Thoracic aorta (tissue), 2 donors: Measurements from ENCODE around the gene PARD3. TPM values are rescaled to one million over a fixed set of nuclear protein-coding genes. Genes with fewer than 3 reads are reported as not detected.

Experiments used
- ATAC-seq: fragments of 150-250 bp; one replicate; pipeline ENCODE4 v1.8.0; 2017; ENCODE audit warnings: low read depth; ENCODE audit not compliant: insufficient number of reproducible peaks, low FRiP score
- DNase-seq: peaks from one replicate; pipeline ENCODE4 v3.0.0-alpha.2; 2020; ENCODE audit warnings: low spot score
- H3K27ac ChIP-seq, 2 donors: fragments of 200-600 bp; sonication (generic); 1 replicate in 1 of 2; 2 replicates in 1 of 2; pipeline ENCODE4 v1.5.1; 2016; ENCODE audit warnings: mild to moderate bottlenecking in 2 of 2, moderate library complexity in 2 of 2
- H3K27me3 ChIP-seq: fragments of 200-600 bp; sonication (generic); replicated peaks from 2 replicates; pipeline ENCODE4 v1.6.0; 2016; ENCODE audit warnings: mild to moderate bottlenecking; ENCODE audit not compliant: insufficient read depth
- H3K36me3 ChIP-seq: fragments of 200-600 bp; sonication (generic); one replicate; pipeline ENCODE4 v1.5.1; 2016
- H3K4me1 ChIP-seq, 2 donors: fragments of 200-600 bp; sonication (generic); 1 replicate in 1 of 2; 2 replicates in 1 of 2; pipeline versions ENCODE4 v1.5.1 to v1.6.0; 2016; ENCODE audit warnings: low read depth in 2 of 2, mild to moderate bottlenecking in 1 of 2; ENCODE audit not compliant: control insufficient read depth in 1 of 2
- H3K4me3 ChIP-seq: fragments of 200-600 bp; sonication (generic); 2 replicates; pipeline ENCODE4 v1.5.1; 2016; ENCODE audit warnings: mild to moderate bottlenecking
- H3K9me3 ChIP-seq: fragments of 200-600 bp; sonication (generic); 2 replicates; pipeline ENCODE4 v1.5.1; 2016
- CTCF ChIP-seq: fragments of 200-600 bp; sonication (generic); IDR thresholded peaks from one replicate; pipeline ENCODE4 v1.5.1; 2019; ENCODE audit warnings: antibody characterized with exemption
- total RNA-seq, 2 donors: library from RNA; depleted of rRNA; stranded (reverse); fragments of >200 nt; gene quantifications; one replicate each; pipeline versions ENCODE4 v1.1.0 to v1.2.3, GENCODE V29; 2016

PARD3 gene
- total RNA-seq, 2 donors from 2014 or later: 16.7 to 34.5 TPM

DNA sequence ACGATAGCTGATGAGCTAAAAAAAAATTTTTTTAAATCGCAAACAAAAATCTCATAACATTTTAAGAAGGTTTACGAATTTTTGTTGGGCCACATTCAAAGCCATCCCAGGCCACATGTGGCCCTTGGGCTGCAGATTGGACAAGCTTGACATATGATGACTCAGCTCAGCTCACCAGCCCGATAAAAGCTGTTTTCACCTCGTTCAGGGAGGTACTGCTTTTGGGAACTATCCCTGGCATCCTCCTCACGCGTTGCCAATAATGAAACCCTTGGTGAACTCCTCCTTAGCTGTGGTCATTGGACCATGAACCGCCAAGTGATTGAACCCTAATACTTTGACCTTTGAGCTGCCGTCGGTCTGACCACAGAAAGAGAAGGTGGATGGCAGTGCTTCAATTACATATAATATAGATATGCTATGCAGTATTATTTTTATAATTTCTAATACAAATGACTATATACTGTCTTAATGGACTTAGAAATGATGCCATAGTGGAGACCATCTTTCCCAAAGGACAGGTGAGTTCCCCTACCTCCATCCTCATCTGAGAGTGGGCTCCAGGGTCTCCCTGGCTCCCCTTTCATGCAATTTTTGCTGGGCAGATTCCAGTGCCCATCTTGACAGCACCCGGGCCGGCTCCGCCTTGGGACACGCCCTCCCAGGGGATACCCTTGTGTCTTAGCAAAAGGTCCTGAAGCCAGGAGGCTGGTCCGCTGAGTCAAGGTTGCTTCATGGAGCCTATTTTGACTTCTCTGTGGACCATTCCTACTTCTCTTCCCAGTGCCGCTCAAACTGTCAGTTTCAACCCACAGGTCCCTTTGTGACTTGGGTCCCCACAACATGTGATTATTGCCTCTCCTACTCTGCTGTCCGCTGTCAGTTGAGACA, 707.2 kb downstream of the PARD3 start:
- DNase-seq (no peak), ATAC-seq (no peak)
- peaks cover 0 to 26% of the 10 kb centered on the region in 2 donors for H3K4me1 ChIP-seq
- no peak for TF ChIP-seq CTCF
- no peak overlapping the region for H3K4me3 ChIP-seq
- no peaks in the 10 kb centered on the region for H3K9me3 ChIP-seq
- peaks cover 7% of the 10 kb centered on the region for H3K36me3 ChIP-seq
- no peaks in the 10 kb centered on the region for H3K27me3 ChIP-seq
- no peak overlapping the region for H3K27ac ChIP-seq

DNA sequence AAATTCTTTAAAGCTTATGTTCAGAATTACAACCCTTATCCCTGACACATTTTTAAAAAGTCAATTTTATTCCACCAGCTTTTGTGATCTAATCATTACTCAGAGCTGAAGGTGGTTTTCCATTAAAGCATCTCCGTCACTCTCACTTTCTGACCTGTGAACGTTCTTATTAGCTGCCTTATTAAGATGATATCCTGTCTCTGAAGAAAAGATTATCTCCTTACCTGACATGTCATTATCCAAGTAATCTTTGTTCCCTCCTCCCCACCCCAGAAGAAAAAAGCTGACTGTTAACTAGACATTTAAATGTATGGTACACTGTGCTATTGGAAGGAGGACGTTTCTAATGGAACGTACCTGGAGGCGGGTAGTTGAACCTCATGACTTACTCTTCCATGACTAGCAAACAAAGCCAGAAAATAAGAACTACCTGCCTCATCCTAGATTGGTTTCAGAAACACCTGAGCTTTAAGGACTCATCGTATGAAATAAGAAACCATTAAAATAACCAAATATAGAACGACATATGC, 708.7 kb downstream of the PARD3 start:
- Histone ChIP-seq H3K36me3 (peaks cover 7% of the 10 kb centered on the region), H3K27ac (no peak overlapping the region), H3K27me3 (no peaks in the 10 kb centered on the region), H3K9me3 (no peaks in the 10 kb centered on the region), H3K4me3 (no peak overlapping the region), H3K4me1 (peaks cover 0 to 41% of the 10 kb centered on the region in 2 donors)
- no peak for DNase-seq
- no peak for TF ChIP-seq CTCF
- ATAC-seq: no peak

GRCh38 chr10:34104829-34105572, 710.1 kb downstream of the PARD3 start:
- ATAC-seq (no peak), DNase-seq (no peak)
- TF ChIP-seq CTCF: no peak
- Histone ChIP-seq H3K36me3 (no peaks in the 10 kb centered on the region), H3K9me3 (no peaks in the 10 kb centered on the region), H3K4me1 (peaks cover 0 to 41% of the 10 kb centered on the region in 2 donors), H3K27me3 (no peaks in the 10 kb centered on the region), H3K4me3 (peak overlapping the region; percentile 44), H3K27ac (no peak overlapping the region)

- Histone ChIP-seq H3K9me3 (no peaks in the 10 kb centered on the region), H3K27me3 (no peaks in the 10 kb centered on the region), H3K27ac (peak overlapping the region; percentile 82 to 85), H3K4me1 (peaks cover 3 to 41% of the 10 kb centered on the region in 2 donors), H3K4me3 (peak overlapping the region; percentile 41), H3K36me3 (no peaks in the 10 kb centered on the region)
- DNase-seq: no peak
- TF ChIP-seq CTCF: no peak
- ATAC-seq: peak; percentile 69
Observed at GRCh38 chr10:34102893-34103506, 712.1 kb downstream of the PARD3 start.
